GM19043 (cell line): ENCODE data around the gene FBN2.
"Not testable (repeated sequence)": the region's sequence is repeated elsewhere in the genome, so short reads cannot be mapped to it uniquely, and the experiment has no call there.

Experiments
- ATAC-seq: cut with Tn5 transposase; IDR thresholded peaks from one replicate; pipeline ENCODE4 v1.9.1; 2021; ENCODE audit warnings: low read depth; ENCODE audit not compliant: unreplicated experiment

Gene FBN2

DNA sequence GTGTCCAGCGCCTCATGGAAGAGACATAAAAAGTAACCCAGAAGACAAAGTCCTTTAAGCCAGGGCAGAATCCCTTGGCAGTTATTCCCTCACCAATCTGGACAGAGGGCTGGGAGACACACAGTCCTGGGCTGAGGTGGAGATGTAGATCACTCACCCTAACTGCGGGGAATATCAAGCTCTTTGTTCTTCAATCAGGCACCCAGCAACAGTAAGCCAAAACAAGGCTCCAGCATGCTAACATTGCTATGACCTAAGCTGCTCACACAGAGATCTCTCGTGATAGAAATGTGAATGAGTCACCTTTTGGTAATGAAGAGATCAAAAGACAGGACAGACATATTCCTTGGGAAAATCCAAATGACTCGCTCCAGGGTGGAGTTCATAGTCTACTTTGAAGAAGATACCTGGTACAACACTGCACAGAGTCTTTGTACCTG lies 101.3 kb downstream of the FBN2 start:
- no peak for ATAC-seq

DNA sequence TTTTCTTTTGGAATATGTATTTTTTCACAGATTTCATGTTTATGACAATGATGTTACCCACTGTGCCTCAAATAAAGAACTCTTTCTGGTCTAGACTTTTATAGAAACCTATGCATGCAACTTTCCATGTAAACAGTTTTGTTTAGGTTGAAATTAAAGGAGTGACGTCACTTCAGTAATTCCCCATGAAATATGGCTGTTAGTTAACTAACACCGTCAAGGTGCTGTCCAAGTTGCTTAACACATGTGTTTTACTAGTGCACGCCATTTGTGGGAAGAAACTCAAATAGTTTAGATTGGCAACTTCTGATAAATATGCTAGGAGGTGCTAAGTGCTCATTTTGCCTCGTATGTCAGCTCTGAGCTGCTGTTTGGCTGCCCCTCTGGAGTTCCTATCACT lies 102.2 kb downstream of the FBN2 start:
- ATAC-seq: no peak

DNA sequence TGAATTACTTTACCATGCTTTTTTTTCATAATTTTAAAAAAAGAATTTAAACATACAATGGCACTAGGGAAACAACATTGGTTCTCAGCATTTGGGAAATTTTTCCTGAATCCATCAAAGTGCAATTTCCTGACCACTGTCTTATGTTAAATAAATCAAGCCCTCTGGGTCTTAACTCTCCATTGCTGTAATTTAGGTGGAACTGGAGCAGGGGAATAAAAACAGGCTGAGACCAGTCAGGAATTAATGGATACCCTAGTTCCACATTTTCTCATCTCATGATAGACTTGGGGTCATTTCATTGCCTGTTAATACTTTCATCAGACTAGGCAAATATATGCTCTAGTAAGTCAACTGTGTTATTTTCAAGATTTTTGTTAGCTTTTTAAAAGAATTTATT lies 103.1 kb downstream of the FBN2 start:
- ATAC-seq: no peak

- no peak for ATAC-seq
These were observed 105.1 kb downstream of the FBN2 start for GRCh38 chr5:128432913-128433440.

DNA sequence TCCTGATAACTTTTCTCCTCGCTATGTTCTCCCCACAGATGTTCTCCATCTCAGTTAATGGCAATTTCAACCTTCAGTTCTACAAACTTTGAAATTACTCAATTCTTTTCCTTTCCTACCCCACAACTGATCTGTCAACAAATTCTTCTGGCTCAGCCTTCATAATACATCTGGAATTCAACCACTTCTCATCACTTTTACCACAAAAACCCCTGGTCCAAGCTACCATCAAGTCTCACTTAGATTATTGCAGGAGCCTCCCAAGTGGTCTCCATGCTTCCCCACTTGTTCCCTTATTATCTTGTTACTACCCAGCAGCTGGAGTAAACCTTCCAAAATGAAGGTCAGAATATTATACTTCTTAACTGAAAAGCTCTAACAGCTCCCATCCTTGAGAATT lies 110.1 kb downstream of the FBN2 start:
- ATAC-seq: no peak

- peak; percentile 95 for ATAC-seq
These were observed 111.9 kb downstream of the FBN2 start for GRCh38 chr5:128426090-128426534.

- ATAC-seq: no peak
These were observed 113.4 kb downstream of the FBN2 start for GRCh38 chr5:128424646-128425045.

DNA sequence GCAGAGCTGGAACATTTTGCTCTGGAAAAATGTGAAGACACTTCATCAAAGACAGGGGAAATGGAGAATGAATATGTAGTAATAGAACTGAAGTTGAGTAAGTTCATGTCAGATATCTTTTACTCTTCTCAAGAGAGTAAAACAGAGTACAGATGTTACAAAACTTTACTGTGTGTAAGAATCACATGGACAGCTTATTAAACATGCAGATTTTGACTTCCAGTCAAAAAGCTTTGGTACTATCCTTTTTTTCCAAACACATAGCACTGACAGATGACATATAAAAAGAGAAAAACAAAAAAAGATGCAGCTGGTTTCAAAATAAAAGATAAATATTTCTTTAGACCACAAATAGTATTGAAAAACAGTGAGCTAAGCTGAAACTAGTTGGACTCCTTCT lies 115.4 kb downstream of the FBN2 start:
- no peak for ATAC-seq

- ATAC-seq: no peak
These were observed 123.6 kb downstream of the FBN2 start for GRCh38 chr5:128414469-128414868.

- ATAC-seq: no peak
These were observed 124.7 kb downstream of the FBN2 start for GRCh38 chr5:128413356-128413755.

DNA sequence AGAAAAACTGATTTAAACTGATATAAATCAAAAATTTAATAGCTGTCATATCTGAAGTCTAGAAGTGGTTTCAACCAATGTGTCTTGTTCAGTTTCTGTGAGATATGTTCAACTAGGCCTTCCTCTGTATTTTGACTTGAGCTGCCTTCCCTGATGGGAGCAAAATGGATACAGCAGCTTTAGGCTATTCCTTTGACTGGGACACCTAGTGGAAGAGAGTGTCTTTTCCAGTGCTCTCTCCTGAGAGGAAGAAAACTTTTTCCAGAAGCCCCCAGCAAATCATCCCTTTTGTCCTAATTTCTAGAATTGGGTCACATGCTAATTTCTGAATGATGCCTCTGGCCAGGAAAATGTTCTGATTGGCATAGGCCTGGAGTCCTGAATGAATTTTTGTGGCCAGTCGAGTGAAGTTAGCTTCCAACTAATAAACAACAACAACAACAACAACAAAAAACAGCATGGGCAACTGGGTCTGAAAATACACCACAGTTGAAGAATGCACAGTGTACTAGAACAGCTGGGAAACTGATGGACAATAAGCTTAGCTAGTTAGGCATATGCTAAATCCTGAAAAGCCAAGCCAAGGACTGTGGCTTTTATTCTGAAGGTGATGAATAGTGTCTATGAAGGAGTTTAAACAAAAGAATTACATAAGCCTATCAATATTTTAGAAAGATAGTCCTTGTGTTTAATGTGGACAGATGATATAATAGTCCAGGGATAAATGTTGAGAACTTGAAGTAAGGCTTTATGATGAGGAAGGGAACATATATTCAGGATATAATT lies 125.7 kb downstream of the FBN2 start:
- no peak for ATAC-seq

GRCh38 chr5:128409166-128409800 lies 128.8 kb downstream of the FBN2 start:
- no peak for ATAC-seq

DNA sequence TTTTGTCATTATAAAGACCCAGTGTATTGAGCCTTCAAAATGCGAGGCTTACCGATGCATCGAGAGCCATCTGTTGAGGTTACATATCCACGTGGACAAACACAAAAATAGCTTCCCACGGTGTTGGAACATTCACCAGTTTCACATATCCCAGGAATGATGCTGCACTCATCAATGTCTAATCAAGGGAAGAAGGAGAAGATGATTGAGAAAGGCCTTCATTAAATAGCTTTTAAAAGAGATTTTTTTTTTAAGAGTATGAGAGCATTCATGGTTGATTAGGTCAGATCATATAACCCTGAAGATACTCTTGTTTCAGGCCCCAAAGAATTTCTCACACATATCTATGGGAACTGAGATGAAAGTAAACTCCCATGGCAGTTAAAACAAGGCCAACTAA lies 129.4 kb downstream of the FBN2 start:
- no peak for ATAC-seq

DNA sequence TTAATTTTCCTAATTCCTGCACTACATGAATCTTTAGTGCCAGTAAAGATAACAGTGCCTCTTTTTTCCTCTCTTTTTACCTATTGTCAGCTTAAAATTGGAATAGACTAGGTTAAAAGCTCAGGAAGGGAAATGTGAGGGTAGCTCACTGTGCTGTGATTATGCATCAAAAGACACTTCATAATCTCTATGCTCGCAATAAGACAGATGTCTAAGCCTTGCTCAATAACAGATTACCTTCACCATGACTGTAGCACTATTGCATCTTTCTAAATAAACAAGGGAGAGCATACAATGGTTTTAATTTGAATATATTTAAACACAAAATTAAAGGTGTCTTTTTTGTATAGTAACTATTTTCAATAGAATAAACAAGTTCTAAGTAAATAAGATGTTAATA lies 130.1 kb downstream of the FBN2 start:
- ATAC-seq: no peak

DNA sequence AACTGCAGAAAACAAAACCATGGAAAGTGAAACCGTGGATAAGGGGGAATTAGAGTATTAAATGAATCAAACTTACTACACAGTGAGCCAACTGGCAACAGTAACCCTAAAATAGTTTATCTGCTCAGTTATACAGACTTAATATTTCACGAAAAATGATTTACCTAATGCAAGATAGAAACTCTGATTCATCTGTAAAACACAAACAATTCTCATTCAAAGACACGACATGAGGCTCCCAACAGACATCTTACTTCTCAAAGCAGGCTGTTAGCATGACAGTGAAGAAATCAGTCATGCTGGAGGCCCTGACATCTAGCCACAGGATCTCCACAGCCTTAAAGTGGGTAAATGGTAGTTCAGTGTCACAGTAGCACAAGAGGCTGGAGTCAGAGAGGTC lies 131.2 kb downstream of the FBN2 start:
- no peak for ATAC-seq

GRCh38 chr5:128405159-128405558 lies 132.9 kb downstream of the FBN2 start:
- ATAC-seq: no peak

DNA sequence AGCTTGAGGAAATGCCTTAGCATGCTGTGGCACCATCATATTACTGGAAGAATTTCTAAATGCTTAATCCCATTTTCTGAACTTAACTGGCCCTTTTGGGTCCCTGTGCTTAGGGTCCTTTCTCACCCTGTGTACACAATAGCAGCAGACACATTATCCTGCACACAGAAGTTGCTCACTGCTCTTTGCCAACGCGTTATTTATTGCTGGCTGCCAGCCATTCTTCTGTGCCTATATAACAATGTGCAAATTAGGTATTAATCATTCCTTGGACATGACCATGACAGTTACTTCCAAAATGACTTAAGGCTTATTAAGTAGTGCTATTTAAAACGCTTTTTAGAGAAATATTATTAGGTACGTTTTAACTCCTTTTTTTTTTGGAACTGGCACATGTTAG lies 134.7 kb downstream of the FBN2 start:
- ATAC-seq: no peak

GRCh38 chr5:128402506-128402905 lies 135.5 kb downstream of the FBN2 start:
- no peak for ATAC-seq

DNA sequence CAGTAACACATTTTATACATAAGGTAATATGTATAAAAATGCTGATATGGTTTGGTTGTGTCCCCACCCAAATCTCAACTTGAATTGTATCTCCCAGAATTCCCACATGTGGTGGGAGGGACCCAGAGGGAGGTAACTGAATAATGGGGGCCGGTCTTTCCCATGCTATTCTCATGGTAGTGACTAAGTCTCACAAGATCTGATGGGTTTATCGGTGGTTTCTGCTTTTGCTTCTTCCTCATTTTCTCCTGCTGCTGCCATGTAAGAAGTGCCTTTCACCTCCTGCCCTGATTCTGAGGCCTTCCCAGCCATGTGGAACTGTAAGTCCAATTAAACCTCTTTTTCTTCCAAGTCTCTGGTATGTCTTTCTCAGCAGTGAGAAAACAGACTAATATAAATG lies 137.3 kb downstream of the FBN2 start:
- not testable (repeated sequence) for ATAC-seq

DNA sequence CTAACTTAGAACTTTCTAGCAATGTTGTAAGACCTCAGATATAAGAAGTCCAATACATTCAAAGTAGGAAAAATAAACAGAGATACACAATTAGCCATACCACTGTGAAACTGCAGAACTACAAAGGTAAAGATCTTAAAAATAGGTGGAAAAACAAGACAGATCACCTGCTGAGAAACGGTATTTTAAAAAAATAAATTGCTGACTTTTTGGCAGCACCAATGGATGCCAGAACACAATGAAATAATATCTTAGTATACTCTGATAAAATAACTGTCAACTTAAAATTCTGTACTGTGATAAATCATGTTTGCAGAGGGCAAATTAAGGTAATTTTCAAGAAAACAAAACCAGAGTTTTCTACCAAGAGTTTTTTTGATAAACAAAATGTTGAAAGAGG lies 138.9 kb downstream of the FBN2 start:
- ATAC-seq: no peak

DNA sequence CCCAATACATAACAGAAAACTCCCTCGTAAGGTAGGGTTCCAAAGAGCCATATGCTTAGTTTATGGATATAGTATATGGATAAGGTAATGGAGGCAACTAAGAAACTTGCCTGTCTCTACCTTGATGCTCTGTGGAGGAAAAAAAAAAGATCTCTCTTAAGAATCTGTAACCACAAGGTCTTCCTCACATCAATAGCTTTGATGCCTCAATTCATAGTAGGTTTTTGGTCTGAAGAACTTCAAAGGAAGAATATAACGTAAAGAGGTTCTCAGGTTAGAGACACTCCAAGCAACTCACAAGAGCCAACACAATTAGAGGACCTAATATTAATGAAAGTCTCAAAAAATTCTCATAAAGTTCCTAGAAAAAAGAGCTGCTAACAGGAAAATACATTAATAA lies 140.2 kb downstream of the FBN2 start:
- no peak for ATAC-seq

DNA sequence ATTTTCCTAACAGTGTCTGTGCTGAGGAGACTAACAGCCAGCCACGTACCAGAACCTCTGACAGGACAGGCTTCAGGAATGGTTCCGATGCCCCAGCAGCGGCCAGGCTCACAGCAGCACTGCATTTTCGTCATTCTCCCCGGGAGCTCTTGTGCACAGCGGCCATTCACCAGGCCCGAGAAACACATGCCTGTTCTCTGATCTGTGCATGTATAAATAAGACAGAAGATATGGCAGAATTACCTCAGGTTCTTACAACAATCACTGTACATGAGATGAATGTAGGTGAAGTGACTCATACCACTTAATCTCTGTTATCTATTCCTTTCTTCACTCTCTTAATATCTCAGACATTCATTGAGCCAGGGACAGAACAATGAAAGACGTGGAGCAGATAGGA lies 143.0 kb downstream of the FBN2 start:
- ATAC-seq: no peak
